ENCODE measurements around the gene LOXL1.

The LOXL1 gene

GRCh38 chr15:73904026-73904815, 22.0 kb upstream of the LOXL1 start:
- no peak overlapping the region for H3K9ac ChIP-seq (ENCODE audit: low read length)
- H3K4me1 ChIP-seq (ENCODE audit: control insufficient read depth, low read depth, low read length), result no peaks in the 10 kb centered on the region
- H3K9me3 ChIP-seq (ENCODE audit: control insufficient read depth, low read depth, low read length), result no peaks in the 10 kb centered on the region
- no peak overlapping the region for H3K4me3 ChIP-seq (ENCODE audit: low read length)
- no peaks in the 10 kb centered on the region for H3K27me3 ChIP-seq (ENCODE audit: control insufficient read depth, insufficient read depth, low read length)
- H3K27ac ChIP-seq (ENCODE audit: low read length), result no peak overlapping the region
- H3K36me3 ChIP-seq (ENCODE audit: control insufficient read depth, low read depth, low read length), result no peaks in the 10 kb centered on the region

GRCh38 chr15:73905225-73905827, 20.9 kb upstream of the LOXL1 start:
- Histone ChIP-seq H3K9ac (ENCODE audit: low read length) (no peak overlapping the region), H3K4me1 (ENCODE audit: control insufficient read depth, low read depth, low read length) (no peaks in the 10 kb centered on the region), H3K27ac (ENCODE audit: low read length) (no peak overlapping the region), H3K4me3 (ENCODE audit: low read length) (no peak overlapping the region), H3K27me3 (ENCODE audit: control insufficient read depth, insufficient read depth, low read length) (no peaks in the 10 kb centered on the region), H3K36me3 (ENCODE audit: control insufficient read depth, low read depth, low read length) (no peaks in the 10 kb centered on the region), H3K9me3 (ENCODE audit: control insufficient read depth, low read depth, low read length) (no peaks in the 10 kb centered on the region)

GRCh38 chr15:73906346-73907034, 19.8 kb upstream of the LOXL1 start:
- H3K9me3 ChIP-seq (ENCODE audit: control insufficient read depth, low read depth, low read length), result no peaks in the 10 kb centered on the region
- no peak overlapping the region for H3K4me3 ChIP-seq (ENCODE audit: low read length)
- no peak overlapping the region for H3K27ac ChIP-seq (ENCODE audit: low read length)
- H3K9ac ChIP-seq (ENCODE audit: low read length), result no peak overlapping the region
- H3K4me1 ChIP-seq (ENCODE audit: control insufficient read depth, low read depth, low read length), result no peaks in the 10 kb centered on the region
- no peaks in the 10 kb centered on the region for H3K27me3 ChIP-seq (ENCODE audit: control insufficient read depth, insufficient read depth, low read length)
- no peaks in the 10 kb centered on the region for H3K36me3 ChIP-seq (ENCODE audit: control insufficient read depth, low read depth, low read length)

- Histone ChIP-seq H3K9me3 (ENCODE audit: control insufficient read depth, low read depth, low read length) (no peaks in the 10 kb centered on the region), H3K36me3 (ENCODE audit: control insufficient read depth, low read depth, low read length) (no peaks in the 10 kb centered on the region), H3K27me3 (ENCODE audit: control insufficient read depth, insufficient read depth, low read length) (no peaks in the 10 kb centered on the region), H3K27ac (ENCODE audit: low read length) (no peak overlapping the region), H3K9ac (ENCODE audit: low read length) (no peak overlapping the region), H3K4me3 (ENCODE audit: low read length) (no peak overlapping the region), H3K4me1 (ENCODE audit: control insufficient read depth, low read depth, low read length) (no peaks in the 10 kb centered on the region)
These were observed 19.2 kb upstream of the LOXL1 start for GRCh38 chr15:73907035-73907408.

GRCh38 chr15:73908030-73908821, 18.0 kb upstream of the LOXL1 start:
- Histone ChIP-seq H3K9me3 (ENCODE audit: control insufficient read depth, low read depth, low read length) (no peaks in the 10 kb centered on the region), H3K9ac (ENCODE audit: low read length) (no peak overlapping the region), H3K27ac (ENCODE audit: low read length) (no peak overlapping the region), H3K36me3 (ENCODE audit: control insufficient read depth, low read depth, low read length) (no peaks in the 10 kb centered on the region), H3K4me1 (ENCODE audit: control insufficient read depth, low read depth, low read length) (no peaks in the 10 kb centered on the region), H3K27me3 (ENCODE audit: control insufficient read depth, insufficient read depth, low read length) (no peaks in the 10 kb centered on the region), H3K4me3 (ENCODE audit: low read length) (no peak overlapping the region)

- Histone ChIP-seq H3K9me3 (ENCODE audit: control insufficient read depth, low read depth, low read length) (no peaks in the 10 kb centered on the region), H3K4me1 (ENCODE audit: control insufficient read depth, low read depth, low read length) (no peaks in the 10 kb centered on the region), H3K9ac (ENCODE audit: low read length) (no peak overlapping the region), H3K36me3 (ENCODE audit: control insufficient read depth, low read depth, low read length) (no peaks in the 10 kb centered on the region), H3K27me3 (ENCODE audit: control insufficient read depth, insufficient read depth, low read length) (no peaks in the 10 kb centered on the region), H3K4me3 (ENCODE audit: low read length) (no peak overlapping the region), H3K27ac (ENCODE audit: low read length) (no peak overlapping the region)
These were observed 17.5 kb upstream of the LOXL1 start for GRCh38 chr15:73908822-73909122.

- H3K4me1 ChIP-seq (ENCODE audit: control insufficient read depth, low read depth, low read length), result no peaks in the 10 kb centered on the region
- no peaks in the 10 kb centered on the region for H3K9me3 ChIP-seq (ENCODE audit: control insufficient read depth, low read depth, low read length)
These were observed 16.6 kb upstream of the LOXL1 start for GRCh38 chr15:73909651-73910050.

GRCh38 chr15:73910522-73911303, 15.5 kb upstream of the LOXL1 start:
- H3K4me3 ChIP-seq (ENCODE audit: low read length), result no peak overlapping the region
- H3K27me3 ChIP-seq (ENCODE audit: control insufficient read depth, insufficient read depth, low read length), result no peaks in the 10 kb centered on the region
- no peaks in the 10 kb centered on the region for H3K4me1 ChIP-seq (ENCODE audit: control insufficient read depth, low read depth, low read length)
- no peaks in the 10 kb centered on the region for H3K36me3 ChIP-seq (ENCODE audit: control insufficient read depth, low read depth, low read length)
- H3K27ac ChIP-seq (ENCODE audit: low read length), result no peak overlapping the region
- H3K9ac ChIP-seq (ENCODE audit: low read length), result no peak overlapping the region
- H3K9me3 ChIP-seq (ENCODE audit: control insufficient read depth, low read depth, low read length), result no peaks in the 10 kb centered on the region

More at GRCh38 chr15:73909651-73910050, 16.6 kb upstream of the LOXL1 start:
- Histone ChIP-seq H3K4me3 (ENCODE audit: low read length) (no peak overlapping the region), H3K36me3 (ENCODE audit: control insufficient read depth, low read depth, low read length) (no peaks in the 10 kb centered on the region), H3K27me3 (ENCODE audit: control insufficient read depth, insufficient read depth, low read length) (no peaks in the 10 kb centered on the region), H3K27ac (ENCODE audit: low read length) (no peak overlapping the region), H3K9ac (ENCODE audit: low read length) (no peak overlapping the region)

GRCh38 chr15:73912030-73912596, 14.1 kb upstream of the LOXL1 start:
- Histone ChIP-seq H3K9me3 (ENCODE audit: control insufficient read depth, low read depth, low read length) (no peaks in the 10 kb centered on the region), H3K4me3 (ENCODE audit: low read length) (no peak overlapping the region), H3K9ac (ENCODE audit: low read length) (no peak overlapping the region), H3K36me3 (ENCODE audit: control insufficient read depth, low read depth, low read length) (no peaks in the 10 kb centered on the region), H3K4me1 (ENCODE audit: control insufficient read depth, low read depth, low read length) (no peaks in the 10 kb centered on the region), H3K27me3 (ENCODE audit: control insufficient read depth, insufficient read depth, low read length) (no peaks in the 10 kb centered on the region), H3K27ac (ENCODE audit: low read length) (no peak overlapping the region)

- H3K9me3 ChIP-seq (ENCODE audit: control insufficient read depth, low read depth, low read length), result no peaks in the 10 kb centered on the region
- no peaks in the 10 kb centered on the region for H3K4me1 ChIP-seq (ENCODE audit: control insufficient read depth, low read depth, low read length)
- H3K27me3 ChIP-seq (ENCODE audit: control insufficient read depth, insufficient read depth, low read length), result no peaks in the 10 kb centered on the region
- no peak overlapping the region for H3K9ac ChIP-seq (ENCODE audit: low read length)
- H3K4me3 ChIP-seq (ENCODE audit: low read length), result no peak overlapping the region
- no peak overlapping the region for H3K27ac ChIP-seq (ENCODE audit: low read length)
- H3K36me3 ChIP-seq (ENCODE audit: control insufficient read depth, low read depth, low read length), result no peaks in the 10 kb centered on the region
These were observed 12.1 kb upstream of the LOXL1 start for GRCh38 chr15:73914145-73914544.
